Breast epithelium (tissue), 3 donors: Measurements from ENCODE around the gene TENM3.

Experiments
- CTCF ChIP-seq, 3 donors: fragments of 450-650 bp; IDR thresholded peaks; one replicate each; pipeline ENCODE4 v1.5.1; 2016 to 2017; ENCODE audit warnings: antibody characterized with exemption in 3 of 3, mild to moderate bottlenecking in 3 of 3, moderate library complexity in 3 of 3
- POLR2AphosphoS5 ChIP-seq, 3 donors: sonication (generic); formaldehyde crosslinking; IDR thresholded peaks; one replicate each; pipeline ENCODE4 v1.6.1; 2017; ENCODE audit warnings: antibody characterized with exemption in 3 of 3

- TF ChIP-seq CTCF (IDR thresholded peaks at IDR 0.05): no peak
- no peak for TF ChIP-seq POLR2AphosphoS5 (IDR thresholded peaks at IDR 0.05)
Measured at GRCh38 chr4:182765987-182766856, 523.0 kb downstream of the TENM3 start.
